ENCODE results near the gene HGF.

DNA sequence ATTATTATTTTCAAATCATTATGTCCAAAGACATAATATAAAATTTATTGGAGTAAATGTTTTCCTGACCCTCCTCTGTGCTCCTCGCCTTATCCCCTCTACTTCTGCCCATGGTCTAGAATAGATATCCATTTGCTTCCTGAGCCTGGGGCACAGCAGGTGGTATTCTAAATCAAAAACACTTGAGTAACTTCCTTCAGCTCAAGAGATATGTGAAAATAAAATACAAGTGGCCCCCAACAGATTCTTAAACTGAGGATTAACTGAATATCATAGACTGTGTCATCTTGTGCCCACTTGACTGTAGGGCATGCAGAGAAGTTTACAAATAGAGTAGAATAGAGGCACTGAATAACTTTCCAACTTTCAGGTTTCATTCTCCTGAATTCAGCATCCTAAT, 59.1 kb downstream of the HGF start:
- TF ChIP-seq, protein P1, sequence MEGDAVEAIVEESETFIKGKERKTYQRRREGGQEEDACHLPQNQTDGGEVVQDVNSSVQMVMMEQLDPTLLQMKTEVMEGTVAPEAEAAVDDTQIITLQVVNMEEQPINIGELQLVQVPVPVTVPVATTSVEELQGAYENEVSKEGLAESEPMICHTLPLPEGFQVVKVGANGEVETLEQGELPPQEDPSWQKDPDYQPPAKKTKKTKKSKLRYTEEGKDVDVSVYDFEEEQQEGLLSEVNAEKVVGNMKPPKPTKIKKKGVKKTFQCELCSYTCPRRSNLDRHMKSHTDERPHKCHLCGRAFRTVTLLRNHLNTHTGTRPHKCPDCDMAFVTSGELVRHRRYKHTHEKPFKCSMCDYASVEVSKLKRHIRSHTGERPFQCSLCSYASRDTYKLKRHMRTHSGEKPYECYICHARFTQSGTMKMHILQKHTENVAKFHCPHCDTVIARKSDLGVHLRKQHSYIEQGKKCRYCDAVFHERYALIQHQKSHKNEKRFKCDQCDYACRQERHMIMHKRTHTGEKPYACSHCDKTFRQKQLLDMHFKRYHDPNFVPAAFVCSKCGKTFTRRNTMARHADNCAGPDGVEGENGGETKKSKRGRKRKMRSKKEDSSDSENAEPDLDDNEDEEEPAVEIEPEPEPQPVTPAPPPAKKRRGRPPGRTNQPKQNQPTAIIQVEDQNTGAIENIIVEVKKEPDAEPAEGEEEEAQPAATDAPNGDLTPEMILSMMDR (conservative IDR thresholded peaks at IDR 0.05; ENCODE audit: low read length): no peak
- no peak for TF ChIP-seq EZH2phosphoT487 (IDR thresholded peaks at IDR 0.05; ENCODE audit: borderline replicate concordance)

All from Loucy (cell line).